ENCODE results near the gene RBFOX1.

Gene RBFOX1

DNA sequence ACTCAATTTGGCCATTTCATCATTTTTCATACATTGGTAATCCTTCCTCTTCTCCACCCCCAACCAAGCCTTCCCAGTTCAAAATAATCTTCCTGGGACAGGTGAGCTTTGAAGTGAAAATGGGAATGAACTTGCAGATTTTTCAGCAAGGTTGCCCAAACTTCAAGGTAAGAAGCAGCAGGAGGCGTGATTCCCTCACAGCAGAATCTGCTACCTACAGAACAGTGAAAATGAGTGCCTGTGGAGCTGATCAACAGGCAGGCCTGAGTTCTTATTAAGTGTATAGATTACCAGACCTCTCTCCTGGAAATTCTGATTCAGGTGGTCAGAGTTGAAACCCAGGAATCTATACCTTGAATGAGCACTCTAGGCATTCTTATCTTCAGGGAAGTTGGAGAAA is 356.6 kb downstream of the RBFOX1 start:
- DNase-seq (ENCODE audit: low spot score): no peak

DNA sequence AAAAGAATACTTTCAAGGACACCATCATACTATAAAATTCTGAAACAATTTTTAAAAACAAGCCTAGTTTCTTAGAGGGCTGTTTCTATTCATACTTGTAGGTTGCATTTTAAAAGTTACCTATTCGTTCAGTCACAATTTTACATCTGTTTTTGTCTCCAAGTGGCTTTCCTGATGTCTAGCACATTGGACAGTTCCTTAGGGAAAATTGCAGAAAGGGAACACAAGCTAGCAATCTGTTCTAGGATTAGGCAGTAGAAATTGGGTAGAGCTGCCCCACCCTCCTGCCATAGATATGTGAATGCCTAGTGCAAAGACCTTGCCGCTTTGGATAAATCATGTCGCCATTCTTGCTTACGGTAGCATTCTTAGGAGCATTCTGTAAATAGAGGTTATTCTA is 358.9 kb downstream of the RBFOX1 start:
- no peak for DNase-seq (ENCODE audit: low spot score)

DNA sequence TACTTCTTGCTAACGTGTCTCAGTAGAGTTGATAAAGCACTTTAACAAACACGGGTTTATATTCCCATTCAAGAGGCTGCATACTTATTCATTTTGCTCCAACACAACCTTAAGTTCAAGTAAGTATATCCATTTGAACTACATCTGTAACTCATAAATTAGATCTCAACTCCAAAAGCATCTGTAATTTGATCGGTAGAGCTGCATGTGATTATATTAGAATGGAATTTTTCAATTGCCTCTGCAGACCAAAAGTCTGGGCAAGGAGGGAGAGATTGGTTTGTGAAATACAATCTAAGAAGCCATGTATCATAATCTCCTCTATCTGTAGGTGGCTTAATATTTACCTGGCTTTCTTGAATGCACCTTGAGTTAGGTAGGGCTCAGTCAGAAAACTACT is 371.0 kb downstream of the RBFOX1 start:
- DNase-seq (ENCODE audit: low spot score): no peak

DNA sequence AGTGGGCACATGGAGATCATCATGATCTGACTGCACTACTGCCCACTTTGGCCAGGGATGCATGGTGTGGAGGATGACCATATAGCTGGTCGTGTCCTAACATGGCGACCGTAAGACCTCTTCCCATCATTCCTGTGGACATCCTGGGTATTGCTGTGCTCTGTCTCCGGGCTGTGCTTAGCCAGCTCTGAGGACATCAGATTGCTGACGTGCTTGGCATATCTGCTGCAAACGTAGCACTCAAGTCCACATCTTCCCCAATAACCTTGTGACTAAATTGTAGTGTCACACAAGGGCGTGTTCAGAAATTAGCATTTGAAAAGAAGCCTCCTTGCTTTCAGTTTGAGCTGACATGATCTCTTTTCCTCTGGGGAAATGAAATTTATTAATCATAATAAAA is 373.2 kb downstream of the RBFOX1 start:
- no peak for DNase-seq (ENCODE audit: low spot score)

DNA sequence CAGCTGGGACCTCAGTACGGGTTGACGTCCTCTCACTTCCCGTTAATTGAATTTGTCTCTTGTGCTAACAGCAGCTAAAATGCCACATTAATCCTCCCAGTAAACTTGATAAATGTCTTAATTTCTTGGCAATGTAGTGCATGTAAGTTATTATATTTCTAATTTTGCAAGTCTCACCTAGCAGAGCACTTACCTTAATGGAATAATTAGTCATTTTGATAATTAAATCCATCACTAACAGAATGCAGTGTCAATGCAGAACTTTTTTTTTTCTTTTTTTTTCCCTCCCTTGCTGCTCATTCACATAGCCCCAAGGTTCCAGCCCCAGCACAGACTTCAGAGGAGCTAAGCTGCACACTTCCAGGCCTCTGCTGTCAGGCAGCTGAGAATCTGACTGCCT is 376.5 kb downstream of the RBFOX1 start:
- no peak for DNase-seq (ENCODE audit: low spot score)

DNA sequence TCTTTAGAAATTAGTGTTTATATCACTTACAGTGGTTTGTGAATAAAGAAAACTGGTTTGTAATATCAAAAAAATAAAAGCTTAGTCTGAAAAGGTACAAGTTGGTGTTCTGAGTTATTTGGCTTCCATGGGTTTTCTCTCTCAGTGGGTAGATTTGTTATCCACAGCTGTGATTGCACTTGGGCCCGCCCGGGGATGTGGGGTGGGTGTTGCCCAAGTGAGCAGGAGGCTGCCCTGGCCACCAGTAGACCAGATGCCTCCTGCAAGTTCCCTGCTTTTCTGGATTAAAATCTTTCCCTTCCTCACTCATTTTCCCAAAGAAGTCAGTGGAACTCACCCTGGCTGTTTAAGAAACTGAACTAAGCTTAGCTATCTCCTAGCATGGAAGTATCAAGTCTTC is 380.6 kb downstream of the RBFOX1 start:
- DNase-seq (ENCODE audit: low spot score): no peak

DNA sequence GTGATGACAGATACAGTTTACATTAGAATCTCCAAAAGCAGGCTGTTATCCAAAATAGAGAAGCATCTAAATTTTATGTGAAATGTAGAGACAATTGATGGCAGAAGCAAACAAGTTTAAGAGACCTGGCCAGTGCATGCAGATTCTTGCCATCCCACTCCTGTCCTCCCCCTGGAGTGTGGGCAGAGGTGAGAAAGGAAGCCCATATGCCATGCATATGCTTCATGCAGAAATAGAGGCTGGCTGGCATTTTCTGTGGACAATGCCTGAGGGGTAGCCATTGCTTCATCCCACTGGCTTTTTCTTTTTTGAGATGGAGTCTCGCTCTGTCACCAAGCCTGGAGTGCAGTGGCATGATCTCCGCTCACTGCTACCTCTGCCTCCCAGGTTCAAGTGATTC is 382.1 kb downstream of the RBFOX1 start:
- no peak for DNase-seq (ENCODE audit: low spot score)

DNA sequence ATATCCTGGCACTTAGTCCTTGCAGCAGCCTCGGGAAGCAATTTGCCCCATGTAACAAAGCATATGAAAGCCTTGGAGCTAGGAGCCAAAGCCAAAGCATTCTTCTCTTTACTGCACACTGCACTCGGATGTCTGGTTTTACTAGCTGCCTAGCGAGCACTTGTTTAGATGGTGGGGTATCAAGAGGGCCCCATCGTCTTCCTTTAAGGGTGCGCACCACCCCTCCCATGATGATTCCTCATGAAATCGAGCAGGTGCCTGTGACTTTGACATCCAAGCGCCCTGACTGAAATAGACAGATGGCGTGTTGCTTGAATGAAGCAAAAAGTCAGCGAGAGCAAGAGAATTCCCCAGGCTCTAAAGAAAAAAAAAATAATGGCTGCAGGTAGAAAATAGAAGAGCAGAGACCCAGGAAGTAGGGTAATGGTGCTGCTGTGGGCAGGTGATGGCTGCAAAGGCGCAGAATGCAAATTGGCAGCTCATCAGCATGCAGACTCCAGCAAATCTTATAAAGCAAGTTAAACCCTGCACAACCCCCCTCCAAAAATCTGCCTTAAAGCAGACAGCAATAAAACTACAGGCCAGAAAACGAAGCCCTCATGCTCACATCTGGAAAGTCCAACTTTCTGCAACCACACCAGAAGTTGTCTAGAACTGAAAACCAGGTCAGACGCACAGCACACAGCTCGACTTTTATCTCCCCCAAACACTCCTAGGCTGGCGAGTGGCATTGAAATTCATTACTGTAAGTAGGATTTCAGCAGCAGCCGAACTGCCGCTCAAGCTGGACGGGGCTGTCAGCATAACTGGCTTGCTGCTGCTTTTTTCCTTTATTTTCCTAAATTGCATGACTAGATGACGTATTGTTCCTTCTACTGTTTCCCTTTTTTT is 384.3 kb downstream of the RBFOX1 start:
- no peak for DNase-seq (ENCODE audit: low spot score)

DNA sequence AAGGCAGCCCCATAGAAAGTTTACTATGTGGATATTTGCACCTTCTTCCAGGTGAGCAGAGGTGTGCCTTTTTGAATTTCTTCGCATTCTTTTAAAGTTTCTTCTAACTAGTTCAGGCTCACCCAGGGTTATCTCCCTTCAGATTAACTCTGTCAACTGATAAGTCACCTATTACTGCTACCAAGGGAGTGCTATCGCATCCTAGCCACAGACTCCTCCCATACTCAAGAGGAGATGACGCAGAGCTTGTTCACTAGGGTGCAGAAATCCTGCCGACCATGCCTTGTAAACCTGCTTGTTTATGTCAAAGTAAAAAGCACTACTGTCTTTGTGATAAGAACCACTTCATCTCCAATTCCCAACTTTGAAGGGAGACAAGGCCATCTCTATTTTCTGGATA is 390.1 kb downstream of the RBFOX1 start:
- DNase-seq (ENCODE audit: low spot score): no peak

DNA sequence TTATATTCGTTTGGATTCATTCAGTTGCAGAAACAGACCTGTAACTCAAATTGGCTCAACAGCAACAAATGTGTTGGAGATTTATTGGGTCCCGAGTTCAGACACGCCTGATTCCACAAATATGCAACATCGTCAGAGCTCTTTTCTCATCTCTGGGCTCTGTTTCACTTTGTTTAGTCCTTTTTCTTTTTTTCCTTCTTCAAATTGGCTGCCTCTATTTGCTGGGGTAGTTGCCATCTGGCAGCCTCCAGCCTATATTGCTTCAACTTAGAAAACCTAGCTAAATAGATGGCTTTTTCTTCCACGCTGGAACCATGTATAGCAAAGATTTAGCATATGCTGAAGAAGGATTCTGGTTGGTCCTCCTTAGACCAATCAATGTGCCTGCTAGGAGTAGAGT is 398.5 kb downstream of the RBFOX1 start:
- no peak for DNase-seq (ENCODE audit: low spot score)

DNA sequence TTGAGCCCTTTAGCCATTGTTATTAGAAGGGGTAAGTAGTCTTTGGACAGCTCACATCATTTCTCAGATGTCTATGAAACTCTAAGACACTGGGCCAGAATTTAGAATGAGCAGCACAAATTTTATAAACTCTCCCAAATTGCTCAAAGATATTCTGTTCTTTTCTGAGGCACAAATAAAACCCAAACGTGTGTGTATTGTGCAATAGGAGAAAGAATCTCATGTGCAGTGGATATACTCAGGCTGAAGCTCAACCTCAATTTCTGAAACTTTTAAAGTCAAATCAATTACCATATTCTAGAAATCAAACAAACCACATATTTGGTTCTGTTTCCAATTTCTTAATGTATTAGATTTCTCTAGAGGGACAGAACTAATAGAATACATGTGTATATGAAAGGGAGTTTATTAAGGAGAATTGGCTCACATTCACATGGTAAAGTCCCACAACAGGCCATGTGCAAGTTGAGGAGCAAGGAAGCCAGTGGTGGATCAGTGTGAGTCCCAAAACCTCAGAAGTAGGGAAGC is 403.6 kb downstream of the RBFOX1 start:
- DNase-seq (ENCODE audit: low spot score): no peak

DNA sequence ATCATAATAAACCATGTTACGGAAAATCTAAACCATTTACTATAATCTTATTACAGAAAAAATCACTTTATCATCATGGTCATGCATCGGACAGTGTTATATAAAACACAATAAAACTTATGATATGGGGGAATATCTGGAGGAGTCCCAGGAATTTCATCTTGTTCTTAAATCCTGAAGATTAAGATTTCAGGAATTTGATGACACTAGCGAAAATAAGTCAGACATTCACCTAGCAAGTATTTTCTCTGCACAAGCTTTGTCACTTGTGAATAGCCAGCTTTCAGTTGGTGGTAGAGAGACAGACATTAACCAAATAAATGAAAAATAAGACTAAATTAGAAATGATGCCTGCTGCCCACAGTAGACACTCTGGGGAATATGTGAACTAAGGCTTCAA is 410.0 kb downstream of the RBFOX1 start:
- DNase-seq (ENCODE audit: low spot score): no peak

DNA sequence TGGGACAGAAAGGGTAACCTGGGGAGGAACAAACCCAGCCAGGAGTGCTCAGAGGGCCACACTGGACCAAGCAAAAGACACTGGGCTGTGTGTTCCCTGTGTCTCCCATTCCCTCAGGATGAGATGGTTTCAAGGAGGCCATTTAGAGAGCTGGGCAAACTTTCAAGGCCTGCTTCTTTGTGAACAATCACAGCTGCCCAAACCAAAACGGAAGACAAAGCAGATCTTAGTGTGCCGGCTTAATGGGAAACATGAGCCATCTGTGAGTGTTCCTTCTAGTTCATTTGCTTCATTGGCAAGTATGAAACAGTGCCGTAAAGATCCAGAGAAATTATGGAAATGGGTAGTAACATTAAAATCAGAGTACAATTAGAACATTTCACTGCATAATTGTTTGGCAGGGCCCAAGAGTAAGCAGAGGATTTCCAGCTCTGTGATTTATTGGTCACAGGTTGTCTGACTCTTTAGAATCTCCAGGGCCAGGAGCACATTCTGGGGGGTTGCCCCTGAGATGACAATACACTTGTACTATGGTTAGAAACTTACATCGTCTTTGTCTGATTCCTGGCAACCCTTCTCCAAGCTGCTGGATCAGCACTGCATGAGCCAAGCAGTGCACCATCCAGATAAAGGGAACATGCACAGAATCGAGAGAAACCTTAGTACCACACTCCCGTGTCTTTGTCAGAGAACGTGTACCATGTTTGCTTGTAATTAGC is 412.1 kb downstream of the RBFOX1 start:
- DNase-seq (ENCODE audit: low spot score): no peak

DNA sequence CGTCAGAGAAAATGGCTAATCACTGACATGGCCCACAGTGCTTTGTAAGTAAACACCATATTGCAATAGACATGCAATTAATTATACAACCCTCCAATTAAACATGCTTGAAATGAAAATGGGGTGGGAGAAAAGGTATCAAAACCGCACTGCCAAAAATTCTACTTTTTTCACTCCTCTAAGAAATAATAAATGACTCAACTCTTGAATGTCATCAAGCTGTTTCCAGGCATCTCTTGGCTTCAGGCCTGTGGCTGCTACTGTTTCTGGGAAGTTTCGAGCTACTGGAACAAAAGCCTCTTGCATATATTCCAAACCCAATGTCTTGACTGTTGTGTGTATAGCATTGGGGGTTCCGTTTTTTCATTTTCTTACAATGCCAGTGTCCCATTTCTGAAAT is 412.6 kb downstream of the RBFOX1 start:
- DNase-seq (ENCODE audit: low spot score): no peak

DNA sequence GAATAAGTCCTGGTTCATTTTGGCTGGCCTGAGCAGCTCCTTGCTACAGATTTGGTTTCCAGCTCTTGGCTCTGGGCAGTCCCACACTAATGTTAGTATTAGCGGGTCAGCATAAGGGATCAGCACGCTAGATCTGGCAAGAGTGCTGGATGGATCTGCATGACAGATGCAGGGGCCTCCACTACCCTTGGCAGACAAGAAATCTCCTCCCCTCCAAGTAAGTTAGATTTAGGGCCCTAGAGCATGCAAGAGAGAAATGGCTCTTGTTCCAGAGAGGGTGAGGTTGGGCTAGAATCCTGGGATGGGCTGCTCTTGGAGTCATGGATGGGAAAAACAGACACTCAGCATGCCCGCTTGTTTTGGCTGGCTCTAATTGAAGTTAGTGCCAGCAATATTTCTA is 414.3 kb downstream of the RBFOX1 start:
- no peak for DNase-seq (ENCODE audit: low spot score)

DNA sequence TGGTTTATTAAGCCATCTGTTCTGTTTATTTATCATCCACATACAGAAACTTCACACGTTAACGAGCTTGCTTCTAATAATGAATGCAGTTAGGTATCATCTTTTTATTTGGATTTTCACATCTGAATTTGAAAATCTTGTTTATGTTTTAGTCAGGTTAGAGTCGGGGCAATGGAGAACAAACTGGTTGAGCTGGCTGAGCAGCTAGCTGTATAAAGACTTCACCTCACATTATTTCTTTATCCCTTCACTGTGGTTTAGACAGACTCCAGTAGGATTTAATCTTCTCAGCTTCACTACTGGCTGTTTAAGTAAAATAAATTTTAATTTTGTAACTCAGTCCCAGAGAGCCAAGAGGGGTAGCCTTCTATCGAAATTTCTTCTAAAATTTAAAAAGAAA is 415.9 kb downstream of the RBFOX1 start:
- DNase-seq (ENCODE audit: low spot score): no peak

DNA sequence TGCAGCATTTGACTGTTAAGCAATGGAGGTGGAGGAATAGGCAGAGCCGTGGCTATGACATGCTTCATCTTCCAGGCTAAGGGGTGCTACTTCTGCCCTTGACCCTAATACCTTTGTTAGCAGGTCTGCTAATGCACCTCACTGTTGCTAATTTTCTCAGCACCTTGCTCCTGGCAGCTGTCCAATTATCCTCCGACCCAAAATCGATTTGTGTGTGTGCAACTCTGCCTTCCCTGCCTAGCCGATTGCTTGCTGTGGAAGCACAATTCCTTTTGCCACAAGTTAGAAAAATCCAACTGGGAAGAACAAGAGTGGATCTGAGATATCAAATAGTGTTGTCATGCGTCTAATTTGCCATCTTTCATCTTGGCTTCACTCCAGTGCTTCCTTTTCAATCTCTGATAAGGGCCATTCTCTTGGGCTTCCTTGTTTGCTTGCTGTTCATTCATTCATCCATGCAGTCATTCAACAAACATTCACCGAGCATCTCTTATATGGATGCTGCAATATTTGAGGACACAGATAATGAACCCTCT is 422.8 kb downstream of the RBFOX1 start:
- DNase-seq (ENCODE audit: low spot score): no peak
